ENCODE measurements around the gene DOCK1. TPM values are rescaled to one million over a fixed set of nuclear protein-coding genes. Genes with fewer than 3 reads are reported as not detected.
A peak's percentile ranks its signal among the peaks of the same experiment; 100 is the strongest.

DOCK1 gene
- total and polyA plus RNA-seq, 8 donors: 46.4 to 77.7 (median 71.3) TPM

DNA sequence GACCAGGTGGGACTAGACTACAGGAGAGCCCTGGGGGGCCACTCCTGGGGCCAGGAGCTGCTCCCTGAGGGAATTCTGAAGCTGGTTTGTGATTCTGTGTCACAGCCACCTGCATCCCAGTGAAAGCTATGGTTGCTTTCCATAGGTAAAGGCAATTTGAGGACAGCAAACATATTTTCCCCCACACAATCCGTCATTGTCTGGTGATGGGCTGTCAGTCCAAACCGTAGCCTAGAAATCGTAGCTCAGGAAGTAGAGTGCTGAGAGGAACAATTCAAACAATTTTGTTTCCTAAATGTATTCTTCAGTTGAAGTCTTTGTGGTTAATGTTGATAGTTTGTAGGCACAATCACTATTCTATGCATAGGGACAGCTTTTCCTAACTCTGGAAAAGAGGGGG lies 397.1 kb downstream of the DOCK1 start:
- DNase-seq: no peak
- no peaks in the 10 kb centered on the region for H3K4me1 ChIP-seq
- H3K27me3 ChIP-seq: no peaks in the 10 kb centered on the region
- H3K27ac ChIP-seq: no peak overlapping the region
- ATAC-seq: no peak
- H3K9me3 ChIP-seq: no peaks in the 10 kb centered on the region
- no peaks in the 10 kb centered on the region for H3K36me3 ChIP-seq
- no peak overlapping the region for H3K4me3 ChIP-seq
- TF ChIP-seq, protein P1, sequence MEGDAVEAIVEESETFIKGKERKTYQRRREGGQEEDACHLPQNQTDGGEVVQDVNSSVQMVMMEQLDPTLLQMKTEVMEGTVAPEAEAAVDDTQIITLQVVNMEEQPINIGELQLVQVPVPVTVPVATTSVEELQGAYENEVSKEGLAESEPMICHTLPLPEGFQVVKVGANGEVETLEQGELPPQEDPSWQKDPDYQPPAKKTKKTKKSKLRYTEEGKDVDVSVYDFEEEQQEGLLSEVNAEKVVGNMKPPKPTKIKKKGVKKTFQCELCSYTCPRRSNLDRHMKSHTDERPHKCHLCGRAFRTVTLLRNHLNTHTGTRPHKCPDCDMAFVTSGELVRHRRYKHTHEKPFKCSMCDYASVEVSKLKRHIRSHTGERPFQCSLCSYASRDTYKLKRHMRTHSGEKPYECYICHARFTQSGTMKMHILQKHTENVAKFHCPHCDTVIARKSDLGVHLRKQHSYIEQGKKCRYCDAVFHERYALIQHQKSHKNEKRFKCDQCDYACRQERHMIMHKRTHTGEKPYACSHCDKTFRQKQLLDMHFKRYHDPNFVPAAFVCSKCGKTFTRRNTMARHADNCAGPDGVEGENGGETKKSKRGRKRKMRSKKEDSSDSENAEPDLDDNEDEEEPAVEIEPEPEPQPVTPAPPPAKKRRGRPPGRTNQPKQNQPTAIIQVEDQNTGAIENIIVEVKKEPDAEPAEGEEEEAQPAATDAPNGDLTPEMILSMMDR (IDR thresholded peaks at IDR 0.05): no peak
- intact Hi-C loops (cut with DNase I): no loop called here

DNA sequence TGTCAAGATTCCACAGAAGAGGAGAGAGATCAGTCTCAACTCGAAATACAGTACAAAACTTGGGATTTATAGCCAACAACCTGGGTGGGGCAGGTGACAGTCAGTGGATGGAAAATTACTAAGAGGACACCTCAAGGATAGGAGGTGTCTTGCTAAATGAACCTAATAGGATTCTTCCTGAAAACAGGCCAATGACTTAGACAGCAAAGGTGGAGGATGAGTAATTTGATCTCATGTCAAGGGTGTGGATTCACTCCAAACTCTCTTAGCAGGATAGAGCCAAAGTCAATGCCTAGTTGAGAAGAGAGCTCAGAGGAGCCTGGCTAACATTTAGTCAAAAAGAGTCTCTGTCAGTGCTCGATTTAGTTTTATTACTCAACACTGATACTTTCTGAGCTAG lies 397.9 kb downstream of the DOCK1 start:
- intact Hi-C loops (cut with DNase I): no loop called here
- Histone ChIP-seq H3K27me3 (no peaks in the 10 kb centered on the region), H3K4me1 (no peaks in the 10 kb centered on the region), H3K27ac (no peak overlapping the region), H3K4me3 (no peak overlapping the region), H3K36me3 (no peaks in the 10 kb centered on the region), H3K9me3 (no peaks in the 10 kb centered on the region)
- TF ChIP-seq, protein P1 (IDR thresholded peaks at IDR 0.05): no peak
- ATAC-seq (no peak), DNase-seq (no peak)

DNA sequence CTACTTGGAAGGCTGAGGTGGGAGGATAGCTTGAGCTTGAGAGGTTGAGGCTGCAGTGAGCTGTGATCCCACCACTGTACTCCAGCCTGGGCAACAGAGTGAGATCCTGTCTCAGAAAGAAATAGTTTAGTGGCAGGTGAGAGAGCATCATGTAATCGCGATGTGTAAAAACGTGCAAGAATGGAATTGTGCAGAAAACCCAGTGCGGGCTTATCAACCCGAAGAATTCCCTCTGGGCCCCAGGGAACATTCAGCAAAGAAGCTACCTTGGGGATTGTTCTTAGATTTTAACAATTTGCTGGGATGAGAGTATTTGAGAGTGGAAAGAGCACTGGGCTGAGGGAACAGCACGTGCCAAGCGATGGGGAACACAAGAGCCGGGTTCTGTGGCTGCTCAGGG lies 398.5 kb downstream of the DOCK1 start:
- no peaks in the 10 kb centered on the region for H3K9me3 ChIP-seq
- no peaks in the 10 kb centered on the region for H3K36me3 ChIP-seq
- no peaks in the 10 kb centered on the region for H3K4me1 ChIP-seq
- DNase-seq (no peak), ATAC-seq (no peak)
- H3K27me3 ChIP-seq: no peaks in the 10 kb centered on the region
- no peak overlapping the region for H3K27ac ChIP-seq
- intact Hi-C loops (cut with DNase I): no loop called here
- no peak overlapping the region for H3K4me3 ChIP-seq
- TF ChIP-seq, protein P1 (IDR thresholded peaks at IDR 0.05): no peak

DNA sequence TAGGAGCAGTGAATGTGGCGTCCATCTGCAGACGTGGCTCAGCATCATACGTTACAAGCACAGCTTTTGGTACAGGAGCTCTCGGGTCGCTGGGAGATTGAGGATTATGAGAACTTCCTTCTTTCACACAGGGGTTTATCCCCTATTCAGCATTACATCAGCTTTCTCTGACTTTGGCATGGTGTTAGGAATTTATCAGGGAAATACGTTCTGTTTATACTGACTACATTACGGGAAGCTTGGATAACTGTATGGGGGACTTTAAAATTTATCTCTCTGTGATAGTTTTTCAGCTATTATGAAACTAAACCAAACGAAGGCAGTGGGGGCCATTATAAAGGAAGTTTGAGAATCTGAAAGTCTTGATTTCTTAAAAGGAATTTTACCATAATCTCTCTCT lies 401.3 kb downstream of the DOCK1 start:
- Histone ChIP-seq H3K36me3 (no peaks in the 10 kb centered on the region), H3K4me1 (no peaks in the 10 kb centered on the region), H3K4me3 (no peak overlapping the region), H3K9me3 (no peaks in the 10 kb centered on the region), H3K27me3 (no peaks in the 10 kb centered on the region), H3K27ac (no peak overlapping the region)
- DNase-seq (peak in 1 of 4 donors; percentile 19), ATAC-seq (no peak)
- intact Hi-C loops (cut with DNase I): no loop called here
- TF ChIP-seq, protein P1 (IDR thresholded peaks at IDR 0.05): no peak

DNA sequence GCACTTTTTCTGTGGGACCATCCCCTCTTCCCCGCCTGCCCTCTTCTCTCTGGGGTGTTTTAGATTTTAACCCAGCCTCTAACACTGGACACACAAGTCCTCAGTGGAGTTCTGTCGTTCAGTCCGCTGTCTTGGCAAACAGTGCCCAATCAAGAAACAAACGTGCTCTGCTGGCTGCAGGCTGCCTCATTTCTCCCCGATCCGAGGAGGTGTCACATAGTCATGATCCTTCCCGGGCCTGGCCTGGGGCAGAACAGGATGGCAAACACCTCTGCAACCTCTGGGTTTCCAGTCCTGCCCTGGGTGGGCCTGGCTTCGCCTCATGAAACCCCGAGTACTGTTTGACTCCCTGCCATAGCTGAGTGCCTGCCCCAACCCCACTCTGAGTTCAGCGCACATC lies 402.1 kb downstream of the DOCK1 start:
- DNase-seq (no peak), ATAC-seq (no peak)
- no peak overlapping the region for H3K27ac ChIP-seq
- TF ChIP-seq, protein P1 (IDR thresholded peaks at IDR 0.05): no peak
- H3K4me1 ChIP-seq: no peaks in the 10 kb centered on the region
- H3K27me3 ChIP-seq: no peaks in the 10 kb centered on the region
- no peak overlapping the region for H3K4me3 ChIP-seq
- H3K36me3 ChIP-seq: no peaks in the 10 kb centered on the region
- intact Hi-C loops (cut with DNase I): no loop called here
- no peaks in the 10 kb centered on the region for H3K9me3 ChIP-seq
